ENCODE results near the gene ZNF496. TPM values are rescaled to one million over a fixed set of nuclear protein-coding genes. Genes with fewer than 3 reads are reported as not detected.
"Not testable (repeated sequence)": the region's sequence is repeated elsewhere in the genome, so short reads cannot be mapped to it uniquely, and the experiment has no call there.

Gene ZNF496
- total and polyA plus RNA-seq, 2 donors from 2014 or later, result 6.3 to 27.0 TPM

DNA sequence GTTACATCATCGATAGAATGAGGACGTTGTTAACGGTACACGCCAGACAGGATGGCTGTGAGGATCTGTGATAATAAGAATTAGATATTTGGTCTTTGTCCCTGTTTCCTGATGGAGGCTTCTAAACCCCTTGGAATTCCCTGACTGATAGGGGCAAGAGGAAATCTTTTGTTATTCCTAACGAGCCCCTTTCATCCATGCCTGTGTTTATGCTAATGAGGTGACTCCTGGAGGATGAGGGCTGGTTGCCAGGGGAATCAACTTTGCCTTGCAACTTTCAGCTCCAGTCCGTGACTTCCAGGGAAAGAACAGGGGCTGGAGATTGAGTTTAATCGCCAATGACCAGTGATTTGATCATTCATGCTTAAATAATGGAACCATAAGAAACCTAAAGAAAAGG, 45.0 kb upstream of the ZNF496 start:
- TF ChIP-seq, protein P1, sequence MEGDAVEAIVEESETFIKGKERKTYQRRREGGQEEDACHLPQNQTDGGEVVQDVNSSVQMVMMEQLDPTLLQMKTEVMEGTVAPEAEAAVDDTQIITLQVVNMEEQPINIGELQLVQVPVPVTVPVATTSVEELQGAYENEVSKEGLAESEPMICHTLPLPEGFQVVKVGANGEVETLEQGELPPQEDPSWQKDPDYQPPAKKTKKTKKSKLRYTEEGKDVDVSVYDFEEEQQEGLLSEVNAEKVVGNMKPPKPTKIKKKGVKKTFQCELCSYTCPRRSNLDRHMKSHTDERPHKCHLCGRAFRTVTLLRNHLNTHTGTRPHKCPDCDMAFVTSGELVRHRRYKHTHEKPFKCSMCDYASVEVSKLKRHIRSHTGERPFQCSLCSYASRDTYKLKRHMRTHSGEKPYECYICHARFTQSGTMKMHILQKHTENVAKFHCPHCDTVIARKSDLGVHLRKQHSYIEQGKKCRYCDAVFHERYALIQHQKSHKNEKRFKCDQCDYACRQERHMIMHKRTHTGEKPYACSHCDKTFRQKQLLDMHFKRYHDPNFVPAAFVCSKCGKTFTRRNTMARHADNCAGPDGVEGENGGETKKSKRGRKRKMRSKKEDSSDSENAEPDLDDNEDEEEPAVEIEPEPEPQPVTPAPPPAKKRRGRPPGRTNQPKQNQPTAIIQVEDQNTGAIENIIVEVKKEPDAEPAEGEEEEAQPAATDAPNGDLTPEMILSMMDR (IDR thresholded peaks at IDR 0.05; ENCODE audit: borderline replicate concordance, extremely low read depth, insufficient read depth), result no peak
- H3K9ac ChIP-seq (ENCODE audit: low read length in 3 of 3), result no peak overlapping the region
- H3K36me3 ChIP-seq (ENCODE audit: control insufficient read depth in 2 of 3, insufficient read depth in 3 of 3, low read length in 3 of 3), result no peaks in the 10 kb centered on the region
- H3K4me1 ChIP-seq (ENCODE audit: control insufficient read depth in 2 of 3, insufficient read depth in 2 of 3, low read depth in 1 of 3, low read length in 3 of 3), result no peaks in the 10 kb centered on the region
- DNase-seq (peak in 1 of 5 donors; percentile 31), FAIRE-seq (no peak)
- no peaks in the 10 kb centered on the region for H3K27me3 ChIP-seq (ENCODE audit: control insufficient read depth, insufficient read depth, low read length)
- intact Hi-C loops (cut with DNase I), result no loop called here
- no peak overlapping the region for H3K4me3 ChIP-seq (ENCODE audit: low read length in 3 of 3)
- H3K9me3 ChIP-seq (ENCODE audit: control insufficient read depth in 2 of 3, insufficient read depth in 1 of 3, low read length in 3 of 3), result peaks cover 0 to 3% (median 0%) of the 10 kb centered on the region in 3 donors
- H3K27ac ChIP-seq (ENCODE audit: low read depth in 2 of 2, low read length in 2 of 2), result no peak overlapping the region

DNA sequence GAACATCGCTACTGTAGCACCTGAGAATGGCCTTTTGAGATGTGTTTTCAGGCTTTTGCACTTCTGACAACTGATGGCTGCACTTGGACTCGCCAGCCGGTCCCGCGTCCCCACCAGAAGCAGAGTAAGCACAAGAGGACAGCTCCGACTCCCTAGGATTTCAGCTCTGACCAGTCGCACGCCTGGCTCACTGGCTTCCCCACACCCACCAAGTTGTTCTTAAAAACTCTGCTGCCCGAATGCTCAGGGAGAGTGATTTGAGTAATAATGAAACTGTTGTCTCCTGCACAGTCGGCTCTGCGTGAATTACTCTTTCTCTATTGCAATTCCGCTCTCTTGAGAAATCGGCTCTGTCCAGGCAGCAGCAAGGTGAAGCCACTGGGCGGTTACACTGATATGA, 44.1 kb upstream of the ZNF496 start:
- no peak for FAIRE-seq
- intact Hi-C loops (cut with DNase I), result no loop called here
- TF ChIP-seq, protein P1 (IDR thresholded peaks at IDR 0.05; ENCODE audit: borderline replicate concordance, extremely low read depth, insufficient read depth), result no peak
- Histone ChIP-seq H3K27ac (ENCODE audit: low read depth in 2 of 2, low read length in 2 of 2) (no peak overlapping the region), H3K4me1 (ENCODE audit: control insufficient read depth in 2 of 3, insufficient read depth in 2 of 3, low read depth in 1 of 3, low read length in 3 of 3) (no peaks in the 10 kb centered on the region), H3K36me3 (ENCODE audit: control insufficient read depth in 2 of 3, insufficient read depth in 3 of 3, low read length in 3 of 3) (no peaks in the 10 kb centered on the region), H3K27me3 (ENCODE audit: control insufficient read depth, insufficient read depth, low read length) (no peaks in the 10 kb centered on the region), H3K9ac (ENCODE audit: low read length in 3 of 3) (no peak overlapping the region), H3K9me3 (ENCODE audit: control insufficient read depth in 2 of 3, insufficient read depth in 1 of 3, low read length in 3 of 3) (peaks cover 0 to 3% (median 0%) of the 10 kb centered on the region in 3 donors), H3K4me3 (ENCODE audit: low read length in 3 of 3) (no peak overlapping the region)
- DNase-seq, result no peak

DNA sequence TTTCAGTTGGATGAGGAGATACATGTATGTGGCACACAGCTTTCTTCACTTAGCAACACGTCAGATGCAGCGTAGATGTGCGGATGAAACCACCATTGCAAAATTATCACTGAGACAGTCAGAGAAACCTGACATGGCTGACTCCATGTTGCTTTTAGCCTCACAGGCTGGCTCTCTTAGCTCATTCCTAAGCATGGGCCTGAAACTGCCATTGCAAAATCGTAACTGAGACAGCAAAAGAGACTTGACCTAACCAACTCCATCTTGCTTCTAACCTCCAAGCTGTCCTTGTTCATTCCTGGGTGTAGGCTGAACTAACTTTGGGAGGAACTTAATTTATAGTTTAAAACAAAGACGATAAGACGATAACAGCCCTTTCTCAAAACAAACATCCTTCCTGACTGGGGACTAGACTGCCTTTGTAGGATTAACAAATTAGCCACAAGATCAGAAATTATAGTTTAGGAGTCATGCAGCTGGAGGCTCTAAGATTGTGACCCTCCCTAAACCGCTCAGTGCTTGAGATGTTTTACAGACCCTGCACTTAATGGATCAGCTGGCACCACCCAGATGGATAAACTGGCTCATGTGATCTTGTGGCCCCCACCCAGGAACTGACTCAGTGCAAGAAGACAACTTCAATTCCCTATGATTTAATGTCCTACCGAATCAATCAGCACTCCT, 43.1 kb upstream of the ZNF496 start:
- H3K9ac ChIP-seq (ENCODE audit: low read length in 3 of 3); intact Hi-C loops (cut with DNase I); H3K4me1 ChIP-seq (ENCODE audit: control insufficient read depth in 2 of 3, insufficient read depth in 2 of 3, low read depth in 1 of 3, low read length in 3 of 3); H3K27me3 ChIP-seq (ENCODE audit: control insufficient read depth, insufficient read depth, low read length); H3K9me3 ChIP-seq (ENCODE audit: control insufficient read depth in 2 of 3, insufficient read depth in 1 of 3, low read length in 3 of 3); H3K4me3 ChIP-seq (ENCODE audit: low read length in 3 of 3); FAIRE-seq; DNase-seq; H3K27ac ChIP-seq (ENCODE audit: low read depth in 2 of 2, low read length in 2 of 2); H3K36me3 ChIP-seq (ENCODE audit: control insufficient read depth in 2 of 3, insufficient read depth in 3 of 3, low read length in 3 of 3): not testable (repeated sequence)

DNA sequence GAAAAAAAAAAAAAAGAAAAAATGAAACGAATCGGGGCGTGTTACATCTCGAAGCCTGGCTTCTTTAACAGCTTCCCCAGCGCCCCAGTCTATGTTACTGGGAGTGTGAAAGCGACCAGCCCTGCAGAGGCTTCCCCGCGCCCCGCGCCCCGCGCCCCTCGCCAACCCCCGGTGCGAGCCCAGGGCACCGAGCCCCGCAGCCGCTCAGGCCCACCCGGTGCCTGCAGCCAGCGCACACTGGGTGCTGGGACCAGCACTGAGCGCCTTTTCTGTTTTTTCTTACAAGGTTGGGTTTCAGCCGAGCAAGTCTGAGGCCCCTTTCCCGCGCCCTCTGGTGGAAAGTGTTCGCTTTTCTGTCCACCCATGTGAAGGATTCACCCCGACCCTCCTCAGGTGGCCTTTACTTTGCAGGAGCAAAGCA, 42.1 kb upstream of the ZNF496 start:
- H3K4me1 ChIP-seq (ENCODE audit: control insufficient read depth in 2 of 3, insufficient read depth in 2 of 3, low read depth in 1 of 3, low read length in 3 of 3), result no peaks in the 10 kb centered on the region
- H3K9ac ChIP-seq (ENCODE audit: low read length in 3 of 3), result no peak overlapping the region
- DNase-seq (peak in 4 of 5 donors; percentile 55 to 79 (median 66)), FAIRE-seq (no peak)
- TF ChIP-seq, protein P1 (IDR thresholded peaks at IDR 0.05; ENCODE audit: borderline replicate concordance, extremely low read depth, insufficient read depth), result peak; percentile 36
- no peaks in the 10 kb centered on the region for H3K9me3 ChIP-seq (ENCODE audit: control insufficient read depth in 2 of 3, insufficient read depth in 1 of 3, low read length in 3 of 3)
- peak overlapping the region in 1 of 3 donors; percentile 41 for H3K4me3 ChIP-seq (ENCODE audit: low read length in 3 of 3)
- H3K27ac ChIP-seq (ENCODE audit: low read depth in 2 of 2, low read length in 2 of 2), result no peak overlapping the region
- no peaks in the 10 kb centered on the region for H3K36me3 ChIP-seq (ENCODE audit: control insufficient read depth in 2 of 3, insufficient read depth in 3 of 3, low read length in 3 of 3)
- H3K27me3 ChIP-seq (ENCODE audit: control insufficient read depth, insufficient read depth, low read length), result no peaks in the 10 kb centered on the region
- intact Hi-C loops (cut with DNase I), result no loop called here
